Heart left ventricle (tissue), 13 donors: ENCODE results near the gene RHOB.

Experiments
- CTCF ChIP-seq, 12 donors: fragments of 200-600 bp; sonication (generic) in 4 of 12; IDR thresholded peaks; one replicate each; pipeline versions ENCODE4 v1.5.0 to v1.8.0; 2018 to 2022; ENCODE audit warnings: antibody characterized with exemption in 12 of 12, mild to moderate bottlenecking in 5 of 12
- POLR2A ChIP-seq, 2 donors: fragments of 450-650 bp; IDR thresholded peaks; one replicate each; pipeline ENCODE4 v1.6.1; 2017; ENCODE audit warnings: antibody characterized with exemption in 2 of 2, mild to moderate bottlenecking in 2 of 2, moderate library complexity in 2 of 2
- donor health status: ischemic (EF 13 %, LVEDD 7.1; RV severe dilation, severe dysfunction).
- donor health status: DM: no; HTN: yes; CAD: no.
- donor health status: DM: no; HTN: no; CAD: no.
- donor health status: ischemic (EF 25% LVEDD 6.9; RV normal size, moderate dysfunction).
- donor health status: ischemic (EF 25% LVEDD 5.7; RV mildly dilated, moderate dysfunction).
- donor health status: ischemic (EF 35%, LVEDD 5.7; RV mildly dilated, moderate dysfunction).
- donor health status: nonischemic (EF 11% LVEDD 7.7; RV severe dilation, severe dysfunction).
- donor health status: DM: yes; HTN: yes; CAD: no.
- donor health status: PGD.
- donor health status: ischemic (EF 29% LVEDD 5.4; RV normal size, mild dysfunction).
- donor health status: nonischemic (EF 23%, LVEDD 6.1; RV moderate dilation, normal function).

GRCh38 chr2:20432714-20433113 is 14.2 kb upstream of the RHOB start:
- no peak for TF ChIP-seq CTCF (IDR thresholded peaks at IDR 0.05)
- no peak for TF ChIP-seq POLR2A (IDR thresholded peaks at IDR 0.05)
